H9 (cell line): ENCODE results near the gene MUL1. TPM values are rescaled to one million over a fixed set of nuclear protein-coding genes. Genes with fewer than 3 reads are reported as not detected.

ENCODE experiments used
- DNase-seq: peaks from one replicate; pipeline ENCODE4 v3.0.0-alpha.2; 2017
- H2AFZ ChIP-seq: one replicate; pipeline ENCODE4 v1.6.1; 2013; ENCODE audit warnings: mild to moderate bottlenecking, low read length, control low read depth, moderate library complexity
- H2AK5ac ChIP-seq: 2 replicates; pipeline ENCODE4 v1.6.1; 2013; ENCODE audit warnings: low read length, control low read depth, mixed read lengths; ENCODE audit not compliant: insufficient read length
- H2BK120ac ChIP-seq: one replicate; pipeline ENCODE4 v1.6.1; 2013; ENCODE audit warnings: low read depth, mild to moderate bottlenecking, low read length, control low read depth, inconsistent platforms; ENCODE audit not compliant: poor library complexity, severe bottlenecking
- H2BK12ac ChIP-seq: 2 replicates; pipeline ENCODE4 v1.6.1; 2013; ENCODE audit warnings: low read length, control low read depth, mixed read lengths, low read depth; ENCODE audit not compliant: insufficient read length
- H2BK15ac ChIP-seq: 2 replicates; pipeline ENCODE4 v1.6.1; 2013; ENCODE audit warnings: low read depth, low read length, control low read depth
- H2BK20ac ChIP-seq: one replicate; pipeline ENCODE4 v1.6.1; 2013; ENCODE audit warnings: low read depth, mild to moderate bottlenecking, low read length, control low read depth, inconsistent platforms; ENCODE audit not compliant: poor library complexity, severe bottlenecking
- H2BK5ac ChIP-seq: 2 replicates; pipeline ENCODE4 v1.6.1; 2013; ENCODE audit warnings: low read length, control low read depth, mixed read lengths; ENCODE audit not compliant: insufficient read length
- H3K14ac ChIP-seq: 2 replicates; pipeline ENCODE4 v1.6.1; 2013; ENCODE audit warnings: low read length, control low read depth; ENCODE audit not compliant: insufficient read depth
- H3K18ac ChIP-seq: 2 replicates; pipeline ENCODE4 v1.6.1; 2013; ENCODE audit warnings: low read depth, mild to moderate bottlenecking, mixed read lengths, low read length, control low read depth; ENCODE audit not compliant: insufficient read length
- H3K23ac ChIP-seq: 2 replicates; pipeline ENCODE4 v1.6.1; 2013; ENCODE audit warnings: low read length, control low read depth, mixed read lengths, low read depth; ENCODE audit not compliant: insufficient read length
- H3K23me2 ChIP-seq: 2 replicates; pipeline ENCODE4 v1.6.1; 2013; ENCODE audit warnings: low read depth, mild to moderate bottlenecking, mixed read lengths, low read length, control low read depth; ENCODE audit not compliant: insufficient read length, poor library complexity, severe bottlenecking
- H3K27ac ChIP-seq: 2 replicates; pipeline ENCODE4 v1.5.1; 2013; ENCODE audit warnings: low read length, control low read depth, mixed read lengths, low read depth; ENCODE audit not compliant: insufficient read length
- H3K27me3 ChIP-seq: 2 replicates; pipeline ENCODE4 v1.6.1; 2013; ENCODE audit warnings: low read length, control low read depth, inconsistent platforms; ENCODE audit not compliant: insufficient read depth
- H3K4ac ChIP-seq: 2 replicates; pipeline ENCODE4 v1.6.1; 2013; ENCODE audit warnings: low read depth, mild to moderate bottlenecking, control low read depth, inconsistent platforms, low read length, moderate library complexity
- H3K4me1 ChIP-seq: 2 replicates; pipeline ENCODE4 v1.6.1; 2013; ENCODE audit warnings: low read length, control low read depth, inconsistent platforms; ENCODE audit not compliant: insufficient read depth
- H3K4me2 ChIP-seq: 2 replicates; pipeline ENCODE4 v1.6.1; 2013; ENCODE audit warnings: low read length, control low read depth, mixed read lengths; ENCODE audit not compliant: insufficient read length, insufficient read depth
- H3K56ac ChIP-seq: 2 replicates; pipeline ENCODE4 v1.6.1; 2013; ENCODE audit warnings: low read depth, mild to moderate bottlenecking, mixed read lengths, low read length, control low read depth; ENCODE audit not compliant: insufficient read length
- H3K79me1 ChIP-seq: 2 replicates; pipeline ENCODE4 v1.6.1; 2013; ENCODE audit warnings: low read depth, mild to moderate bottlenecking, moderate library complexity, low read length, control low read depth, inconsistent platforms; ENCODE audit not compliant: insufficient read depth, poor library complexity, severe bottlenecking
- H3K79me2 ChIP-seq: 2 replicates; pipeline ENCODE4 v1.6.1; 2013; ENCODE audit warnings: low read length, control low read depth, inconsistent platforms; ENCODE audit not compliant: insufficient read depth
- H3K9ac ChIP-seq: 2 replicates; pipeline ENCODE4 v1.6.1; 2013; ENCODE audit warnings: low read length, control low read depth, mixed read lengths; ENCODE audit not compliant: insufficient read length; ENCODE audit errors: extremely low read depth
- H3K9me3 ChIP-seq: one replicate; pipeline ENCODE4 v1.6.1; 2013; ENCODE audit warnings: low read depth, low read length, inconsistent platforms; ENCODE audit not compliant: control insufficient read depth
- H3T11ph ChIP-seq: one replicate; pipeline ENCODE4 v1.6.1; 2013; ENCODE audit warnings: mild to moderate bottlenecking, low read length, control low read depth, inconsistent platforms
- H4K20me1 ChIP-seq: one replicate; pipeline ENCODE4 v1.6.1; 2013; ENCODE audit not compliant: control insufficient read depth, insufficient read length, insufficient read depth
- H4K5ac ChIP-seq: 2 replicates; pipeline ENCODE4 v1.6.1; 2013; ENCODE audit warnings: low read depth, mild to moderate bottlenecking, mixed read lengths, low read length, control low read depth; ENCODE audit not compliant: insufficient read length
- H4K8ac ChIP-seq: replicated peaks from 2 replicates; pipeline ENCODE4 v1.6.1; 2013; ENCODE audit warnings: low read length, control low read depth, mixed read lengths, low read depth; ENCODE audit not compliant: insufficient read length
- H4K91ac ChIP-seq: 2 replicates; pipeline ENCODE4 v1.6.1; 2013; ENCODE audit warnings: low read depth, mild to moderate bottlenecking, moderate library complexity, mixed read lengths, low read length, control low read depth; ENCODE audit not compliant: insufficient read length
- H3K27ac Mint-ChIP-seq, 3 experiments: 2 replicates in 2 of 3; 3 replicates in 1 of 3; pipeline ENCODE4 v1.8.0; 2020 to 2021; ENCODE audit warnings: mixed read lengths in 3 of 3, mild to moderate bottlenecking in 1 of 3, moderate library complexity in 1 of 3
- H3K27me3 Mint-ChIP-seq: 2 replicates; pipeline ENCODE4 v1.8.0; 2021; ENCODE audit warnings: low read depth, mild to moderate bottlenecking, moderate library complexity, mixed read lengths
- H3K36me3 Mint-ChIP-seq, 3 experiments: 2 replicates in 2 of 3; 3 replicates in 1 of 3; pipeline ENCODE4 v1.8.0; 2020 to 2021; ENCODE audit warnings: low read depth in 3 of 3, mixed read lengths in 3 of 3; ENCODE audit not compliant: insufficient read depth in 1 of 3
- H3K4me1 Mint-ChIP-seq, 2 experiments: 2 replicates each; pipeline ENCODE4 v1.8.0; 2020; ENCODE audit warnings: mixed read lengths in 2 of 2
- H3K4me3 Mint-ChIP-seq, 2 experiments: 2 replicates in 1 of 2; 3 replicates in 1 of 2; pipeline ENCODE4 v1.8.0; 2020 to 2021; ENCODE audit warnings: mild to moderate bottlenecking in 2 of 2, mixed read lengths in 2 of 2, moderate library complexity in 1 of 2
- H3K9me3 Mint-ChIP-seq, 2 experiments: 2 replicates in 1 of 2; 3 replicates in 1 of 2; pipeline ENCODE4 v1.8.0; 2020; ENCODE audit warnings: mild to moderate bottlenecking in 2 of 2, mixed read lengths in 2 of 2, moderate library complexity in 1 of 2
- CTCF ChIP-seq: fragments of 200-600 bp; sonication (generic); conservative IDR thresholded peaks from 3 replicates; pipeline ENCODE4 v1.8.0; 2021; ENCODE audit warnings: antibody characterized with exemption, mild to moderate bottlenecking
- WGBS: extraction: QIAGEN DNeasy Blood & Tissue Kit; methylation state at CpG from one replicate; pipeline ENCODE4 v1.1.7; 2013; ENCODE audit warnings: missing lambda C conversion rate, low lambda C conversion rate, mixed read lengths; ENCODE audit not compliant: insufficient read length; ENCODE audit errors: extremely low coverage; 5-methylcytosine and 5-hydroxymethylcytosine counted together
- total RNA-seq: library from RNA; stranded (reverse); gene quantifications from 2 replicates; pipeline ENCODE4 v1.2.1, GENCODE V29; 2021

MUL1 gene
- total RNA-seq, 1 experiment from 2014 or later, result 27.1 TPM

DNA sequence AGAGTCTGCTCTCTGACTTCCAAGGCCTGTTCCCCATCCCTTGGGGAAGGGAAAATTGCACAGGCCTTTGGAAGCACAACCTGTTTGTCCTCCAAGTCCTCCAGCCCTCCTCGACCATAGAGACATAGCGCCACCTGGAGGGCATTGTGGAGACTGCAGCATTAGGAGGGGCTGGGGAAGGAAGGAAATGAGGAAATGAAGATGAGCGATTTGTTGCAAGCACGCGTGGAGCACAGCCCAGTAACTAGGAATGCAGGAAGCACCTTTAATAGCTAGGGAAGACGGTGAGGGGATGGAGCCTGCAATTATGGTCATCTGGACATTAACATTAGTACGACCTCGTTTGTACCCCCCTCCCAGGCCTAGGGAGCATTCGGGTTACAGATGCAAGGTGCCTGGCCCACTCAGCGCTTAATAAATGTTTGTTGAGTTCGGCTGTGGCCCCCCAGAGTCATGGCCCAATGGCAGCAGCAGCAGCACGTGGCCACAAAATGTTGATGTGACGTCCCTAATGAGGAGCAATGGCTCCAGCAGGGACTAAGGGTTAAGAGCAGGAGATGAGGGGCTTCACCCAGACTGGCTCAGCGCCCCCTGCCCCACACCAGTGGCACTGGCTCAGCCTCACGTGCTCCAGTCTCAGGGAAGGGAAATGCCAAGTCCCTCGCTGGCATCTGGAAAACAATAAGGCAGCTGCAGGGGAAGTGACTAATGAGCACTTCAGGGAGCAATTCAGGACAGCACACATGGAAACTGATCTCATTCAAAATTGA, 13.9 kb downstream of the MUL1 start:
- Histone ChIP-seq H4K8ac (no peak overlapping the region), H3K23ac (no peak overlapping the region), H2AK5ac (no peak overlapping the region), H2BK20ac (no peak overlapping the region), H3K9me3 (no peaks in the 10 kb centered on the region), H3K9ac (no peak overlapping the region), H3K4ac (no peak overlapping the region), H2BK15ac (no peak overlapping the region), H2BK12ac (no peak overlapping the region), H3K18ac (no peak overlapping the region), H3K14ac (no peak overlapping the region), H4K5ac (no peak overlapping the region), H4K91ac (no peak overlapping the region), H2BK5ac (no peak overlapping the region), H3K79me1 (no peaks in the 10 kb centered on the region), H3K4me2 (peak overlapping the region; percentile 52), H3K27me3 (no peaks in the 10 kb centered on the region; the same call in 1 of the 2 replicates), H3K23me2 (no peaks in the 10 kb centered on the region), H3K56ac (no peak overlapping the region), H2AFZ (no peak overlapping the region), H4K20me1 (no peaks in the 10 kb centered on the region), H3T11ph (no peak overlapping the region), H3K79me2 (no peaks in the 10 kb centered on the region), H2BK120ac (no peak overlapping the region), H3K4me1 (no peaks in the 10 kb centered on the region), H3K27ac (no peak overlapping the region)
- peaks cover 52% of the 10 kb centered on the region for H3K27me3 Mint-ChIP-seq
- DNase-seq, result peak; percentile 90
- H3K4me1 Mint-ChIP-seq, result peaks cover 4 to 5% of the 10 kb centered on the region in 2 experiments
- peak; percentile 87 for TF ChIP-seq CTCF
- H3K36me3 Mint-ChIP-seq, result peaks cover 0 to 6% (median 4%) of the 10 kb centered on the region in 3 experiments; a peak in 3 of 7 replicates
- WGBS, result no CpG with 5 or more reads among the region's 16 CpGs
- H3K4me3 Mint-ChIP-seq, result no peak overlapping the region
- H3K9me3 Mint-ChIP-seq, result no peaks in the 10 kb centered on the region
- H3K27ac Mint-ChIP-seq, result no peak overlapping the region
